GM23248 (cell line): Measurements from ENCODE around the gene ZNF92.

Experiments used
- EZH2 ChIP-seq: fragments of 200-600 bp; sonication (generic); IDR thresholded peaks from 2 replicates; pipeline ENCODE4 v1.6.1; 2018; ENCODE audit warnings: antibody characterized with exemption, mild to moderate bottlenecking; ENCODE audit not compliant: insufficient read depth, poor library complexity, severe bottlenecking
- EZH2phosphoT487 ChIP-seq: fragments of 200-600 bp; sonication (generic); IDR thresholded peaks from 2 replicates; pipeline ENCODE4 v1.6.1; 2018; ENCODE audit warnings: antibody characterized with exemption, moderate library complexity, mild to moderate bottlenecking, low read depth; ENCODE audit not compliant: insufficient read depth

GRCh38 chr7:65381742-65382141, 8.1 kb downstream of the ZNF92 start:
- no peak for TF ChIP-seq EZH2
- no peak for TF ChIP-seq EZH2phosphoT487
